Tibial nerve (tissue), 4 donors: ENCODE results near the gene PGF. TPM values are rescaled to one million over a fixed set of nuclear protein-coding genes. Genes with fewer than 3 reads are reported as not detected.
A peak's percentile ranks its signal among the peaks of the same experiment; 100 is the strongest.

Source experiments
- DNase-seq, 2 donors: peaks; one replicate each; pipeline ENCODE4 v3.0.0-alpha.2; 2019; ENCODE audit warnings: low spot score in 2 of 2
- H3K27ac ChIP-seq, 4 donors: fragments of 200-600 bp; sonication (generic) in 3 of 4; one replicate each; pipeline ENCODE4 v1.5.1; 2017 to 2019; ENCODE audit warnings: mild to moderate bottlenecking in 1 of 4
- H3K27me3 ChIP-seq, 2 donors: fragments of 200-600 bp; sonication (generic) in 1 of 2; one replicate each; pipeline versions ENCODE4 v1.5.1 to v1.6.0; 2017 to 2019
- H3K36me3 ChIP-seq, 3 donors: fragments of 200-600 bp; sonication (generic); one replicate each; pipeline ENCODE4 v1.5.1; 2018 to 2019
- H3K4me1 ChIP-seq, 4 donors: fragments of 200-600 bp; sonication (generic) in 3 of 4; one replicate each; pipeline ENCODE4 v1.5.1; 2017 to 2019
- H3K4me3 ChIP-seq, 4 donors: fragments of 200-600 bp; sonication (generic) in 3 of 4; one replicate each; pipeline ENCODE4 v1.5.1; 2017 to 2019; ENCODE audit warnings: mild to moderate bottlenecking in 1 of 4, moderate library complexity in 1 of 4
- H3K9me3 ChIP-seq, 4 donors: fragments of 200-600 bp; sonication (generic) in 3 of 4; one replicate each; pipeline ENCODE4 v1.5.1; 2017 to 2019
- CTCF ChIP-seq, 5 experiments: fragments of 200-600 bp in 3 of 5; fragments of 450-650 bp in 2 of 5; sonication (generic) in 3 of 5; IDR thresholded peaks; one replicate each; pipeline ENCODE4 v1.5.1; 2016 to 2019; ENCODE audit warnings: antibody characterized with exemption in 5 of 5, mild to moderate bottlenecking in 3 of 5, moderate library complexity in 2 of 5
- EP300 ChIP-seq, 2 donors: sonication (generic); formaldehyde crosslinking; IDR thresholded peaks; one replicate each; pipeline ENCODE4 v1.6.1; 2017; ENCODE audit warnings: antibody characterized with exemption in 2 of 2, mild to moderate bottlenecking in 1 of 2
- POLR2A ChIP-seq, 2 donors: fragments of 450-650 bp; IDR thresholded peaks; one replicate each; pipeline ENCODE4 v1.6.1; 2017; ENCODE audit warnings: antibody characterized with exemption in 2 of 2, mild to moderate bottlenecking in 2 of 2, moderate library complexity in 2 of 2
- WGBS, 2 donors: methylation state at CpG; one replicate each; pipeline ENCODE4 v1.1.5; 2018; 5-methylcytosine and 5-hydroxymethylcytosine counted together
- total RNA-seq, 4 donors: library from RNA; depleted of rRNA; stranded (reverse); fragments of >200 nt; gene quantifications; one replicate each; pipeline ENCODE4 v1.1.0, GENCODE V29; 2016

Gene PGF
- total RNA-seq, 4 donors from 2014 or later, result 13.2 to 39.5 (median 18.0) TPM

- WGBS, 2 donors, result 64 to 66% methylated on average over 6 of the region's 6 CpGs
- Histone ChIP-seq H3K27me3 (no peaks in the 10 kb centered on the region), H3K4me1 (peaks cover 0 to 19% (median 8%) of the 10 kb centered on the region in 4 donors), H3K36me3 (no peaks in the 10 kb centered on the region), H3K27ac (no peak overlapping the region), H3K4me3 (no peak overlapping the region), H3K9me3 (no peaks in the 10 kb centered on the region)
- no peak for TF ChIP-seq POLR2A (IDR thresholded peaks at IDR 0.05)
- no peak for TF ChIP-seq CTCF (IDR thresholded peaks at IDR 0.05)
- TF ChIP-seq EP300 (IDR thresholded peaks at IDR 0.05), result no peak
- DNase-seq, result no peak
These were observed 26.2 kb downstream of the PGF start for GRCh38 chr14:74929242-74929641.

- WGBS, 2 donors, result 82 to 86% methylated on average over 6 of the region's 6 CpGs
- H3K4me1 ChIP-seq, result peaks cover 0 to 17% (median 7%) of the 10 kb centered on the region in 4 donors
- no peak overlapping the region for H3K27ac ChIP-seq
- H3K36me3 ChIP-seq, result no peaks in the 10 kb centered on the region
- H3K4me3 ChIP-seq, result no peak overlapping the region
- no peak for DNase-seq
- H3K9me3 ChIP-seq, result no peaks in the 10 kb centered on the region
- H3K27me3 ChIP-seq, result no peaks in the 10 kb centered on the region
- TF ChIP-seq CTCF (IDR thresholded peaks at IDR 0.05) (no peak), EP300 (IDR thresholded peaks at IDR 0.05) (no peak), POLR2A (IDR thresholded peaks at IDR 0.05) (no peak)
These were observed 28.2 kb downstream of the PGF start for GRCh38 chr14:74927225-74927624.

- Histone ChIP-seq H3K4me1 (peaks cover 0 to 14% (median 6%) of the 10 kb centered on the region in 4 donors), H3K27ac (no peak overlapping the region), H3K27me3 (no peaks in the 10 kb centered on the region), H3K4me3 (no peak overlapping the region), H3K36me3 (no peaks in the 10 kb centered on the region), H3K9me3 (no peaks in the 10 kb centered on the region)
- 89 to 92% methylated on average over 11 of the region's 11 CpGs for WGBS, 2 donors
- no peak for TF ChIP-seq EP300 (IDR thresholded peaks at IDR 0.05)
- TF ChIP-seq CTCF (IDR thresholded peaks at IDR 0.05), result no peak
- TF ChIP-seq POLR2A (IDR thresholded peaks at IDR 0.05), result no peak
- DNase-seq, result no peak
These were observed 31.3 kb downstream of the PGF start for GRCh38 chr14:74924061-74924460.

- WGBS, 2 donors, result 3% methylated on average over 29 of the region's 51 CpGs; no CpG with 5 or more reads in 1 of the 2 donors
- TF ChIP-seq CTCF (IDR thresholded peaks at IDR 0.05) (no peak), POLR2A (IDR thresholded peaks at IDR 0.05) (no peak), EP300 (IDR thresholded peaks at IDR 0.05) (no peak)
- DNase-seq, result peak; percentile 52 to 59
- no peaks in the 10 kb centered on the region for H3K36me3 ChIP-seq
- H3K27me3 ChIP-seq, result no peaks in the 10 kb centered on the region
- H3K9me3 ChIP-seq, result no peaks in the 10 kb centered on the region
- peak within 1 kb of the TSS in 3 of 4 donors; percentile 50 to 70 (median 63) for H3K27ac ChIP-seq
- peaks cover 0 to 20% (median 10%) of the 10 kb centered on the region in 4 donors for H3K4me1 ChIP-seq
- peak within 1 kb of the TSS; percentile 43 to 74 (median 60) for H3K4me3 ChIP-seq
These were observed 32.5 kb downstream of the PGF start, which contains the start of gene RPS6KL1 for GRCh38 chr14:74922752-74923401. Gene RPS6KL1 (minus strand): TSS chr14:74923260. CDS start chr14:74921541, 1,719 bp downstream.

GRCh38 chr14:74921987-74922751 lies 33.2 kb downstream of the PGF start:
- Histone ChIP-seq H3K27me3 (no peaks in the 10 kb centered on the region), H3K27ac (peak overlapping the region in 1 of 4 donors; percentile 70), H3K36me3 (no peaks in the 10 kb centered on the region), H3K4me1 (peaks cover 0 to 28% (median 17%) of the 10 kb centered on the region in 4 donors), H3K9me3 (no peaks in the 10 kb centered on the region), H3K4me3 (peak overlapping the region; percentile 43 to 74 (median 60))
- TF ChIP-seq CTCF (IDR thresholded peaks at IDR 0.05), result no peak
- TF ChIP-seq EP300 (IDR thresholded peaks at IDR 0.05), result no peak
- no peak for DNase-seq
- 73 to 77% methylated on average over 19 of the region's 19 CpGs for WGBS, 2 donors
